GM21360 (cell line): Measurements from ENCODE around the gene SRPRB.

Experiments
- ATAC-seq: cut with Tn5 transposase; IDR thresholded peaks from one replicate; pipeline ENCODE4 v1.9.1; 2021; ENCODE audit warnings: mild to moderate bottlenecking, moderate library complexity; ENCODE audit not compliant: unreplicated experiment

Gene SRPRB, protein sequence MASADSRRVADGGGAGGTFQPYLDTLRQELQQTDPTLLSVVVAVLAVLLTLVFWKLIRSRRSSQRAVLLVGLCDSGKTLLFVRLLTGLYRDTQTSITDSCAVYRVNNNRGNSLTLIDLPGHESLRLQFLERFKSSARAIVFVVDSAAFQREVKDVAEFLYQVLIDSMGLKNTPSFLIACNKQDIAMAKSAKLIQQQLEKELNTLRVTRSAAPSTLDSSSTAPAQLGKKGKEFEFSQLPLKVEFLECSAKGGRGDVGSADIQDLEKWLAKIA

DNA sequence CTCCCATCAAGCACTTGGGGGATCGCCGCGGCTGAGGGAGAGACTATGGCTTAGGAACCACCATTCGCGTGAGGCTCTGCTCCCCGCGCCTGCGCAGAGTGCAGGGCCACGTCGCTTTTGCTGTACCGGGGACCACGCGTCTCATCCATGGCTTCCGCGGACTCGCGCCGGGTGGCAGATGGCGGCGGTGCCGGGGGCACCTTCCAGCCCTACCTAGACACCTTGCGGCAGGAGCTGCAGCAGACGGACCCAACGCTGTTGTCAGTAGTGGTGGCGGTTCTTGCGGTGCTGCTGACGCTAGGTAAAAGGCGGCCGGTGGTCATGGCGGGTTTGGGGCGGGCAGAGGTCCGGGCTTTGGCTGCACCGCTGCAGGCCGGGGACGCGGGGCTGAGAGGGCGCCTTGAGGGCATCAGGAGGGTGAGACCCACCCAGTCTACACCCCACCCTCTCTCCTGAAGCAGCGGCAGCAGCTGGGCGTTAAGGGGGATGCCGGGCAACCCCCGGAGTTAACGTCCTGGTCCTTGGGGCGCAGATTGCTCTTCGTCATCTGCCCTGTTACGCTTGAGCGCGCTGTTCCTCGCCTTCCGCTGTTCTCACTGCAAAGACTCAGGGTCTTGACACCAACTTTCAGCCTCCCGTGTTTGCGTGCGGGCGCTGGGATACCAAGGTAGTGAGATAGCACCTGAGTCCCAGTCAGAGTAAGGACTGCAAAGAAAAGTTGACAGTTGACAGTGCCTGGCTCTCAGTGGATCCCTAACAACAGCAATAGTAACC lies at the start of gene SRPRB:
SRPRB (plus strand) TSS at position 114 of the 774 bp plus-strand sequence; CDS start at position 148, 34 bp downstream.
- ATAC-seq = peak; percentile 96

- ATAC-seq = no peak
These were observed 48.6 kb upstream of the SRPRB start for GRCh38 chr3:133756716-133757694.

DNA sequence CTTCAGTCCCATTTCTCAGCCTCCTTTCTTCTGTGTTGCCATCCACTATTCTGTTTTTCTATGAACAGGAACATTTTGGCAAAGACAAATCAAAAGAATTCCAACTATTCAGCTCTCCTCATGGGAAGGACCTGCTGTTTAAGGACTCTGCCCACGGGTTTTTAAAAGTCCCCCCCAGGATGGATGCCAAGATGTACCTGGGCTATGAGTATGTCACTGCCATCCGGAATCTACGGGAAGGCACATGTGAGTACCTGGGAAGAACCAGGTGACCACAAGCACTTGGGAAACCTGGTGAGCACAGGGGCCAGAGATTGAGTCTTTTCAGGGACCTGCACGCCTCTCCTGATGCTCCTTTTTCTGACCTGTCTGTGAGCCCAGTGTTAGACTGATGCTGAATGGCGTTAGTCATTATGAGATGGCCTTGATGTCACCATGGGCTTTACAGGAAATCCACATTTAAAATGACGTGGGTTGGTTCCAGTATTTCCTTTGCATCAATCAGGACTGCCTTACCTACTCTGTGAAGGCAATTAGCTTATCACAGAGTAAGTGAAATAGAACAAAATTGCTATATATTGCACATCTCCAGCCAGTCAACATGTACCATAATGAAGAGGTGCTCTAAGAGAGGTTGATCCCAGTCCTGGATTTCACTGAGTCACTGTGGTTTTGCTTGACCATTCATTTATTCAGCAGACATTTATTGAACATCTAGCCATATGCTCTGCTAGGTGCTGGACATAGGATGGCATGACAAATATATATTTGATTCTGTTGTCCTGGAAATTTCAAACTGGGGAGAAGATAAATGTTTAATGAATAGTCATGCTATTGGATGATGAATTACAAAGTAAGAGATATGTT lies 47.7 kb upstream of the SRPRB start:
- no peak for ATAC-seq

- ATAC-seq = no peak
These were observed 47.1 kb upstream of the SRPRB start for GRCh38 chr3:133758568-133758928.

DNA sequence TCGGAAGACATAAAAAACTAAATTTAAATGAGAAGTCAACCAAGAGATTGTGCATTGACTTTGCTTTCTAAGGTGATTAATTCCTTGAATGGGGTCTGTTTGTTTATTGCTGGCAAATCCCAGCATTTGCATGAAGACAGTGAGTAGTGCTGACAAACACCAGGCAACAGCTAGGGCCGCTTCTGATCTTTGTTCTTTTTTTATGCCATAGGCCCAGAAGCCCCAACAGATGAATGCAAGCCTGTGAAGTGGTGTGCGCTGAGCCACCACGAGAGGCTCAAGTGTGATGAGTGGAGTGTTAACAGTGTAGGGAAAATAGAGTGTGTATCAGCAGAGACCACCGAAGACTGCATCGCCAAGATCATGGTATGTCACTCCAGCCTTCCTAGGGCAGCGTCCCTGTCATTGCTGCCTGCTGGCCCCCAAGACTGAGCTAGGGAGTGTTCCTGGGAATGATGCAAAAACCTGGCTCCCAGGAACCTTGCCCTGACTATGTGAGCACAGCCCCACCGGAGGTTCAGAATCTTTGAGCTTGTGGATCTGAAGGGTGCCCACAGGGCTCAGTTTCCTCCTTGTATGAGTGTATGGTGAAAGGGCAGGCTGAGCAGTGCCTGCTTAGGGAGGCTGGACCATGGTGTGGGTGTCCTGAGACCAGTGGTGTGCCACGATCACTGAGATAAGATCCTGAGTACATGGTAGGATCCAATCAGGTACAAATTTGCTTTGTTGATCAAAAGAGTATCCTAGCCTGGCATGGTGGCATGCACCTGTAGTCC lies 46.5 kb upstream of the SRPRB start:
- ATAC-seq = no peak

- no peak for ATAC-seq
These were observed 45.8 kb upstream of the SRPRB start for GRCh38 chr3:133759740-133760305.

- ATAC-seq = no peak
These were observed 44.7 kb upstream of the SRPRB start for GRCh38 chr3:133760916-133761315.

DNA sequence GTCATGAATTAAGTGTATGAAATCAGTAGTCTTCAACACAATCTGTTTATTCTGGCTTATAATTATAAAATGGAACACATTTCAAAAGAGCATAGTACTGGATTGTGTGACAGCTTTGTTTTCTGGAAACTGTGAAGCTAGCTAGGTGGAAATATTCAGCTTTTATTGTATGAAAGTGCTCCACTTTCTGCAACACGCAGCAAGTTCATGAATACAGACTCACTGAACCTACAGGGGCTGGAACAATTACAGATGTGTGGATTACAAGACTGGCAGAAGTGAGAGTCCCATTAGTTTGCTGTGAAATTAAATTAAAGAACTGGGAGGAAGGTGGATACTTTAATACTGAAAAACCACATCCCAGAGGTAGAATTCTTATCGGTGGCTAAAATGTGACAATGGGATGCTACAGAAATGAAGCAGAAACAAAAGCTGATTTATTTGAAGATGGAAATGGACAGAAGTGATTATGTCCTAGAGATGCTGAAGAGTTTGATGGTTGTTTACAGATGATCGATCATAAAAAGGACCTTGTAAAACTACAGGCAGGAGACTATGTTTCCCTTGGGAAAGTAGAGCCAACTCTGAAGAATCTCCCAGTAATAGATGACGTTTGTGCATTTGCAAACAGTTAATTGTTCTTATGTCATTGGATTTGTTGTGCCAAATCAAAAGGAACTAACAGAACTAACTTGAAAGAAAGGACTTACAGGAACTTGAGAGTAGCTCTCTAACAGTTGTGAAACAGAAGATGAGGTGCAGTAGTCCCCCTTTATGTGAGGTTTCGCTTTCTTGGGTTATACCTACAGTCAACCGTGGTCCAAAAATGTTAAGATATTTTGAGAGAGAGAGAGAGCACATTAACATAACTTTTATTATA lies 43.8 kb upstream of the SRPRB start:
- ATAC-seq = no peak

DNA sequence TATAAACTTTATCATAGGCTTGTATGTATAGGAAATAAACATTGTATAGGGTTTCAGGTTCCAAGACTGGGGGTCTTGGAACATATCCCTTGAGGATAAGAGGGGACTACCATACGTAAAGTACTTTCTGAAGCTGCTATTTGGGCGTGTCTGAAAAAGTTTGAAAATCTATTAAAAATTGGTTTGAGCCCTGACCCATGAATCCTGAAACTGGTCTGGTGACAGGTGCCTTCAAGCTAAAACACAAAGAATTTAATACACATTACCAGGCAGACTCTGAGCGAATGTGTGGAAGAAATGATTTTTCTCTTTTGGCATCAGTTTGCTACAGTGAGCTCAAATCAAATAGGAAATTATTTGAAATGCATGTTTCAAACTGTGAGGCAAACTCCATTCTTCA lies 43.1 kb upstream of the SRPRB start:
- ATAC-seq = no peak

- ATAC-seq = no peak
These were observed 41.6 kb upstream of the SRPRB start for GRCh38 chr3:133763797-133764683.

DNA sequence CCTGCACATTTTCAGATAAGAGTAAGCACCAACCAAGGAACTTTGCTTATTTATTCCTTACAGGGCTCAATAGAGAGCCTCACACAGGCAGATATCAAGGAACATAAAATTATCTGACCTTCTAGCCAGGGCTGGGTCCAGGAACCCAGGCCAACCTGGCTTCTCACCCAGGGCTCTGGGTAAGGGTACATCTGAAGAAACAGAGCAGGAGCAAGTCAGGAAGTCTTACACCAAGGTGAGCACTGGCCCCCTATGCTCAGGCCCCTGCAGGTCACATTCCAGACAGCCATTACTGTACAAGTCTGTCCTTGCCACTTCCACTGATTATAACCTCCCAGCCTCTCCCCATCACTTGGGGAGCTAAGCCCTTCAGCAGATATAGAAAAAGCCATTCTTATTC lies 40.4 kb upstream of the SRPRB start:
- ATAC-seq = no peak

DNA sequence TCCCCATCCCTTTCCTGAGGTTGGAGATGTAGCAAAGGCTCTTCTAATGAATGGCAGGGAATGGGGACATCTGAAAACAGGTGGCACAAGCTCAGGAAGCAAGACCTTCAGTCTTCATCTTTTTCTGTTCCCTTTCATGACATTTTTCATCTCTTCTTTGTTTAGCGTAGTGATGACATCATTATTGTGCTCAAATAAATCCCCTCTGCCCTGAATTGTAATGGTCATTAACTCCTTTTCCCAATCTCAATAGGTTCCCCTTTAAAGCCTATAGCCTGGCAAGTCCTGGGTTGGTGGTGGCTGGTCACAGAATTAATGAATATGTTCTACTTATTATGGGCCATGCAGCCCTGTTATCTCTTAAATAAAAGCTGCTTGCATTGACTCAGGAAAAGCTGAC lies 38.0 kb upstream of the SRPRB start:
- no peak for ATAC-seq

GRCh38 chr3:133769536-133769935 lies 36.1 kb upstream of the SRPRB start:
- no peak for ATAC-seq

DNA sequence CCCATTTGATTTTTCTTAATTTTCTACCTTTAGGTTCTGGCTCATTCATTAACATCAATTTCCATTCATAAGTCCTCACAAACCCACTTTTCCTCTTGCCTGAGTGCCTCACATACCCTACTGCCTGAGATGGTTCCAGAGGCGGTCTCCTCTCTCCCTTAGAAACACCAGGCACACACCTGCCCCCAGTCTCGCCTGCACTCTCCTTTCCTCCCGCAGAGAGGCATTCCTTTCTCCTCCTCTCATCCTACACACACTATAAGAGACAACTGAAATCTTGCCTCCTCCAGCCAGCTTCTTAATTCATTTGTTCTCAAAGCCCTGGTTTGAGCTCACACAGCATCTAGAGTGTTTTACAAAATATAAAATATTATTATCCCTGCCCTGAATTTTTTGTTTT lies 31.9 kb upstream of the SRPRB start:
- no peak for ATAC-seq

- no peak for ATAC-seq
These were observed 30.3 kb upstream of the SRPRB start for GRCh38 chr3:133775309-133775708.

DNA sequence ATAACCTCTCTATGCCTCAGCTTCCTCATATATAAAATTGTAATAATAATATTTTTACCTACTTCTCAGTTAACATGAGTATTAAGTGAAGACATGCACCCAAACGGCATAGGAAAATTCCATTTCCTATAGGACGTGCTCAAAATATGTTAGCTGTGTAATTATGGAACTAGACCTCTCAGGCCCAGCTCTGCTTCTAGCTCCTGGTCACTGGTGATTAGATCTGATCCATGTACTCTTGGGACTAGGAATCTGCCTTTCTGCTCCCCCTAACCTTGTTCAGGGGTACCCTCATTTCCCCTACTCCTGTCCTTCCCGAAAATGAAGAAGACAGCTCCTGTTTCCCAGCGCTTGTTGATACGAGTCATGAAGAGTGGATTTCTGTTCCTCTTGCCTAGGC lies 29.8 kb upstream of the SRPRB start:
- no peak for ATAC-seq

DNA sequence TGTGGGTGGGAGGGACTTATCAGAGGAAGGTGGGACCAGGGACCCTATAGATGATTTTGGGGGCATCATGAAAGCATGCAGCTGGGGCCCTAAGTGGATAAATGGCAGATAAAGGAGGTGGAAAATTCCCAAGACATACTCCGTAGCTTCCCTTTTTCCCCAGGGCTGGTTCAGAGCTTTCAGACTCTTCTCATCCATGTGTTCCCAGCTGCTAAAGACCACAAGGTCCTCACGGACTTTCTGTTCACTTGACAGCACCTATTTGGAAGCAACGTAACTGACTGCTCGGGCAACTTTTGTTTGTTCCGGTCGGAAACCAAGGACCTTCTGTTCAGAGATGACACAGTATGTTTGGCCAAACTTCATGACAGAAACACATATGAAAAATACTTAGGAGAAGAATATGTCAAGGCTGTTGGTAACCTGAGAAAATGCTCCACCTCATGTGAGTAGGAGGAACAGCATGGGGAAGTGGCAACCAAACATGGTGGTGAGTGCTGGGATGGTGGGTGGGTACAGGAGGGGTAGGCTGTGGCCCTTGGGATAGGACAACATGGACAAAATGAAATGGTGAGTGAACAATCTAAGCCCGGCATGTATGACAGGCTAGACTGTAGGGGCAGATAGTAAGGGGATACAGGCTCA lies 28.7 kb upstream of the SRPRB start:
- no peak for ATAC-seq
